Measurements from ENCODE around the gene MAP3K2. TPM values are rescaled to one million over a fixed set of nuclear protein-coding genes. Genes with fewer than 3 reads are reported as not detected.
A peak's percentile ranks its signal among the peaks of the same experiment; 100 is the strongest.

Gene MAP3K2
- total RNA-seq, 4 donors from 2014 or later, result 25.9 to 98.4 (median 75.0) TPM

DNA sequence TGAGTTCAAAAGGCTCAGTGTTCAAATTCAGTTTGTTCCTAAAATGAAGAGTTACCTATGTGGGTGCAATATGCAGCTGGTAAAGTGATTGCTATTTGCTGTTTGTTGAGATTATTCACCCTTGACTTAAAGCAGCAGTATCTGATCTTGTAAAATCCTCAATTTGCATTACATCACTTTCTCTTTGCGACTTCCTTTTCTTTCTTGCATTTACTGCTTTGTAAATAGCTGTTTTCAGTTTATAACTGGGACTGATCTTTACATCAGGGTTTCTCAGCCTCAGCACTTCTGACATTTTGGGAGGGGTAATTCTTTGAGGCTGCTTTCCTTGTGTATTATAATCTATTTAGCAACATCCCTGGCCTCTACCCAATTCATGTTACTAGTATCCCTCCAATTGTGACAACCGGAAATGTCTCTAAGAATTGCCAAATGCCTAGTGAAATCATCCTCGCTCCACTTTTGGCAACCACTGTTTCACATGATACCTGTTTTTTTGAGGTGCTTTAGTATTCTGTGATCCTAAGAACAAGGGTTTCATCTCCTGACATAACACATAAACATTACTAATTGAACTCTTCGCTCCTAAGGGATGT is 81.7 kb downstream of the MAP3K2 start:
- H3K4me3 ChIP-seq, result no peak overlapping the region
- no peaks in the 10 kb centered on the region for H3K4me1 ChIP-seq
- intact Hi-C loops (cut with DNase I; ENCODE audit: low total_unique reads), result no loop called here
- no peaks in the 10 kb centered on the region for H3K36me3 ChIP-seq
- H3K27me3 ChIP-seq, result no peaks in the 10 kb centered on the region
- H3K27ac ChIP-seq, result no peak overlapping the region
- DNase-seq, result no peak
- no peak for TF ChIP-seq POLR2A (IDR thresholded peaks at IDR 0.05)
- TF ChIP-seq, protein P1, sequence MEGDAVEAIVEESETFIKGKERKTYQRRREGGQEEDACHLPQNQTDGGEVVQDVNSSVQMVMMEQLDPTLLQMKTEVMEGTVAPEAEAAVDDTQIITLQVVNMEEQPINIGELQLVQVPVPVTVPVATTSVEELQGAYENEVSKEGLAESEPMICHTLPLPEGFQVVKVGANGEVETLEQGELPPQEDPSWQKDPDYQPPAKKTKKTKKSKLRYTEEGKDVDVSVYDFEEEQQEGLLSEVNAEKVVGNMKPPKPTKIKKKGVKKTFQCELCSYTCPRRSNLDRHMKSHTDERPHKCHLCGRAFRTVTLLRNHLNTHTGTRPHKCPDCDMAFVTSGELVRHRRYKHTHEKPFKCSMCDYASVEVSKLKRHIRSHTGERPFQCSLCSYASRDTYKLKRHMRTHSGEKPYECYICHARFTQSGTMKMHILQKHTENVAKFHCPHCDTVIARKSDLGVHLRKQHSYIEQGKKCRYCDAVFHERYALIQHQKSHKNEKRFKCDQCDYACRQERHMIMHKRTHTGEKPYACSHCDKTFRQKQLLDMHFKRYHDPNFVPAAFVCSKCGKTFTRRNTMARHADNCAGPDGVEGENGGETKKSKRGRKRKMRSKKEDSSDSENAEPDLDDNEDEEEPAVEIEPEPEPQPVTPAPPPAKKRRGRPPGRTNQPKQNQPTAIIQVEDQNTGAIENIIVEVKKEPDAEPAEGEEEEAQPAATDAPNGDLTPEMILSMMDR (IDR thresholded peaks at IDR 0.05), result no peak
- no peaks in the 10 kb centered on the region for H3K9me3 ChIP-seq

DNA sequence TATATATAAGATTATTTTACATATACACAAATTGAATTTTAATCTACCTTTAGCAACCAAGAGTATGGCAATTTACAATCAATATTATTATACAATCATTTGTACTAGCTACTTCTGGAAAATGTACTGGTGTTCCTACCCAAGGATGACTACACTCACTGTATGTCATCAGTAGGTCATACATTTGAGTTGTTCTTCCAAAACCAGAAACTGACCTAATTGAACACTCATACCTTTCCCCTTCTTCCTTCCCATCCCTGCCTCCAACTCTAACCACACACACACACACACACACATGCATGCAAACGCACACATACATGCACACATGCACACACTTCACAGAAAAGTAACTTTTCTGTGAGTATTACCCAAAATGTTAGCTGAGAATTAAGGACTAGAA is 85.6 kb downstream of the MAP3K2 start:
- intact Hi-C loops (cut with DNase I; ENCODE audit: low total_unique reads), result no loop called here
- Histone ChIP-seq H3K4me3 (no peak overlapping the region), H3K27ac (no peak overlapping the region), H3K36me3 (no peaks in the 10 kb centered on the region), H3K9me3 (no peaks in the 10 kb centered on the region), H3K27me3 (no peaks in the 10 kb centered on the region), H3K4me1 (no peaks in the 10 kb centered on the region)
- no peak for DNase-seq
- TF ChIP-seq, protein P1 (IDR thresholded peaks at IDR 0.05), result no peak
- no peak for TF ChIP-seq POLR2A (IDR thresholded peaks at IDR 0.05)

DNA sequence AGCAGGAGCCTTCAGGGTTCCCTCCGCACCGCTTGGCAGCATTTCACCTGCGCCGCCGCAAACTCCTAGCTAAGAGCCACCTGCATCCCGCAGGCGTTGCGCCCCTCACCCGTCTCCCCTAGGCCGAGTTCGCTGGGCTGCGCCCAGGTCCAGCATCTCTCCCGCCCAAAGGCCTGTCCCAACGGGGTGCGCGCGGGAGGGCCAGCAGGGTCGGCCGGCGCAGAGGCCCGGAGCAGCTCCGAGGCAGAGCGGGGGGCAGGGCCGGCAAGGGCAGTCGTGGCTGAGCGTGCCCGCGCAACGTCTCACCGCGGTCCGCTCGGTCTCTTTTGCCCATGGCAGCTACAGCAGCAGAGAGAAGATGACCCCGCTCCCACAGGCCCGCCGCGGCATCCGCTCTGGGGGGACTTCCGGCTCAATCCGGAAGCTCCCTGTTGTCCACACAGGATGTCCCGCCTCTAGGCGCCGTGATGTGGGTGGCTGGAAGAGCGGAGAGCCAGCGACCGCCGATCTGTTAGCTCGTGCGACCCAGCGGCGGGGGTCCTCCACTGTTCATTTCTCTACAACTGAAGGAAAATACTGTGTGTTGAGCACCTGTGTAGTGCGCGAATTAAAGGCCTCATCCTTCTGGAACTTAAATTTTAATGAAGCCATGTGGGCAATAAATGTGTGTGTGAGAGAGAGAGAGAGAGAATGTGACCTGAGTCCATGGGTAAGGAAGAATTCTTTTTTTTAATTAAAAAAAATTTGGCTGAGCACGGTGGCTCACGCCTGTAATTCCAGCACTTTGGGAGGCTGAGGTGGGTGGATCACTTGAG is 93.8 kb downstream of the MAP3K2 start, which contains the start of gene ERCC3:
TSS of gene ERCC3 (minus strand) at position 397 of the 815 bp plus-strand sequence. CDS start at position 334, 63 bp downstream.
- Histone ChIP-seq H3K4me1 (peaks cover 0 to 4% of the 10 kb centered on the region in 2 donors), H3K27me3 (no peaks in the 10 kb centered on the region), H3K9me3 (no peaks in the 10 kb centered on the region), H3K36me3 (no peaks in the 10 kb centered on the region), H3K27ac (peak within 1 kb of the TSS; percentile 79 to 86), H3K4me3 (peak within 1 kb of the TSS; percentile 62 to 84)
- peak; percentile 79 to 83 for DNase-seq
- TF ChIP-seq, protein P1 (IDR thresholded peaks at IDR 0.05), result peak in 1 of 4 experiments; percentile 12
- no peak for TF ChIP-seq POLR2A (IDR thresholded peaks at IDR 0.05)
- intact Hi-C loops (cut with DNase I; ENCODE audit: low total_unique reads), result no loop called here

DNA sequence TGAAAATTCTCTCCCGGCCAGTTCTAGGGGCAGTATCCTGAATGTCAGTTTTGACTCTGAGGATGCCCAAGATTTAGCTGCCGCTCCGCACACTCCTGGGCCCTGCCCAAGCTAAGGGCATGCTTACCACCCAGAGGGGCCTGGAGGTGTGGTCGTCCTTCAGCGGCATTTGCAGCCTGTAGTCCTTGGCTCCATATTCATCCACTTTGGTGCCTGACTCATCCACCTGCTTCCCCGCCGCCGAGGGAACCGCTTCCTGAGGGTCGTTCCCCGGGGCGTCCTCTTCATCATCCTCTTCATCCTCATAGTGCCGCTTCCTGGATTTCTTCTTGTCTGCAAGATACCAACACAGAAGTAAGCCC is 94.4 kb downstream of the MAP3K2 start:
- no peak for DNase-seq
- Histone ChIP-seq H3K4me3 (peak overlapping the region; percentile 62 to 84), H3K36me3 (no peaks in the 10 kb centered on the region), H3K27ac (peak overlapping the region; percentile 79 to 86), H3K9me3 (no peaks in the 10 kb centered on the region), H3K4me1 (peaks cover 0 to 4% of the 10 kb centered on the region in 2 donors), H3K27me3 (no peaks in the 10 kb centered on the region)
- intact Hi-C loops (cut with DNase I; ENCODE audit: low total_unique reads), result no loop called here
- TF ChIP-seq, protein P1 (IDR thresholded peaks at IDR 0.05), result no peak
- no peak for TF ChIP-seq POLR2A (IDR thresholded peaks at IDR 0.05)

DNA sequence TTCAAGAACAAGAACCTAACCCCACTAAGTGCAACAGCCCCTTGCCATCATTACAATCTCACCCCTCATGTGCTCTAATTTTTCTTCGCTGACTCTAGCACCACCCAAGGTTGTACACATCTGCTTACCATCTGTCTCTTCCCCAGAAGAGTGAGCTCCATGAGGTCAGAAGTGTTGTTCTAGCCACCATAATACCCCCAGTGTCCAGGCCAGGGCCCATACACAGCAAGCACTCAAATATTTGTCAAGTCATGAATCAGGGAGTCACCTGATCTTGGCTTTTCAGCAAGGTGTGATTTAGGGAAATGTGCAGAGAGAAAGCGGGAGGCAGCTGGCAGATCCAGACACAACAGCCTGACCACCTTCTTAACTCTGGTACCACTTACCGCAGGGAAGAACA is 99.5 kb downstream of the MAP3K2 start:
- no peaks in the 10 kb centered on the region for H3K9me3 ChIP-seq
- no peaks in the 10 kb centered on the region for H3K27me3 ChIP-seq
- H3K4me3 ChIP-seq, result no peak overlapping the region
- no peaks in the 10 kb centered on the region for H3K4me1 ChIP-seq
- no peak for DNase-seq
- H3K27ac ChIP-seq, result no peak overlapping the region
- intact Hi-C loops (cut with DNase I; ENCODE audit: low total_unique reads), result no loop called here
- TF ChIP-seq POLR2A (IDR thresholded peaks at IDR 0.05), result no peak
- TF ChIP-seq, protein P1 (IDR thresholded peaks at IDR 0.05), result no peak
- H3K36me3 ChIP-seq, result no peaks in the 10 kb centered on the region

All from uterus (tissue), 4 donors.